Erythroblast (primary cell): ENCODE data around the gene PPP2R3B.
A peak's percentile ranks its signal among the peaks of the same experiment; 100 is the strongest.
"Not testable (repeated sequence)": the region's sequence is repeated elsewhere in the genome, so short reads cannot be mapped to it uniquely, and the experiment has no call there.

Experiments used
- DNase-seq, 2 experiments: peaks; one replicate each; lab custom pipeline; 2025; lab: John Stamatoyannopoulos, UW
- GATA1 ChIP-seq: IDR thresholded peaks from 2 replicates; pipeline ENCODE4 v1.6.1; 2011; ENCODE audit warnings: low read depth, mild to moderate bottlenecking, control low read depth, low read length, moderate library complexity
- POLR2A ChIP-seq: IDR thresholded peaks from 2 replicates; pipeline ENCODE4 v1.6.1; 2011; ENCODE audit warnings: mild to moderate bottlenecking, low read length

PPP2R3B gene, protein sequence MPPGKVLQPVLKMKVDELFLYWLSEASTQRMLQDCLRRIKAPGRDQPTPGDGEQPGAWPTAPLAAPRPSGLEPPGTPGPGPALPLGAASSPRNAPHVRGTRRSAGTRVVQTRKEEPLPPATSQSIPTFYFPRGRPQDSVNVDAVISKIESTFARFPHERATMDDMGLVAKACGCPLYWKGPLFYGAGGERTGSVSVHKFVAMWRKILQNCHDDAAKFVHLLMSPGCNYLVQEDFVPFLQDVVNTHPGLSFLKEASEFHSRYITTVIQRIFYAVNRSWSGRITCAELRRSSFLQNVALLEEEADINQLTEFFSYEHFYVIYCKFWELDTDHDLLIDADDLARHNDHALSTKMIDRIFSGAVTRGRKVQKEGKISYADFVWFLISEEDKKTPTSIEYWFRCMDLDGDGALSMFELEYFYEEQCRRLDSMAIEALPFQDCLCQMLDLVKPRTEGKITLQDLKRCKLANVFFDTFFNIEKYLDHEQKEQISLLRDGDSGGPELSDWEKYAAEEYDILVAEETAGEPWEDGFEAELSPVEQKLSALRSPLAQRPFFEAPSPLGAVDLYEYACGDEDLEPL

DNA sequence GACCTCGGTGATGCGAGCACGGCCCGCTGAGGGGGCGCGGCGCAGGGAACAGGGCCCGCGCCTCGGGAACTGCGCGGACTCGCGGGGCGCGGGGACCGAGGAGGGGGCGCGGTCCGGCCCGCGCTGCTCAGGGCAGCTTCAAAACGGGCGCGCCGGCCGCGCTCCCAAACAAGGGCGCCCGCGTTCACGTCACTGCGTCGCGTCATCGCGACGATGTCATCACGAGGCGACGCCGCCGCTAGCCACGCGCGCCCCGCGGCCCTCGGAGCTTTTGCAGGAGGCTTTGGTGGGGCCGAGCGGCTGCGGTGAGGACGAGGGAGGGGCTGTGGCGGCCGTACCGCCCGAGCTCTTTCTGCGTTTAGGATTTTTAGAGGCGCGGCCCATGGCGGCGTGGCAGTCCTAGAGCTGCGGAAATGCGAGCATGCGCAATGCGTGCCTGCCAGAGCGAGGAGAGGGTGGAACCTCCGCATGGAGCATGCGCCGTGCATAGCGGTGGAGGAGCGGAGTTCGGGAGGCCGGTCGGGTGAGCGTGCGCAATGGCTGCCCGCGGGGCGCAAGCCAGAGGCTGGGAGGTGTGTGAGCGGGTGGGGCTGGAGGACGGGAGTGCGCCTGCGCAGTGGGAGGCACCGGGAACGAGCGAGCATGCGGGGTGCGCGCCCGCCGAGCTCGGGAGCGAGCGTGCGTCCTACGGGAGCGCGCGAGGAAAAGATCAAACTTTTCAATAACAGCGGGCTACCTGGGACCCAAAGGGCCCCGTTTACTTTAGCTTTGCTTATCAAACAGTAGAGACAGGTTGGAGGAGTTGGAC lies at the start of gene PPP2R3B:
TSS of gene PPP2R3B (minus strand) at position 140 of the 808 bp plus-strand sequence. CDS start 216 bp downstream, outside the sequence.
- TF ChIP-seq POLR2A (peak; percentile 86), GATA1 (no peak)
- no peak for DNase-seq

DNA sequence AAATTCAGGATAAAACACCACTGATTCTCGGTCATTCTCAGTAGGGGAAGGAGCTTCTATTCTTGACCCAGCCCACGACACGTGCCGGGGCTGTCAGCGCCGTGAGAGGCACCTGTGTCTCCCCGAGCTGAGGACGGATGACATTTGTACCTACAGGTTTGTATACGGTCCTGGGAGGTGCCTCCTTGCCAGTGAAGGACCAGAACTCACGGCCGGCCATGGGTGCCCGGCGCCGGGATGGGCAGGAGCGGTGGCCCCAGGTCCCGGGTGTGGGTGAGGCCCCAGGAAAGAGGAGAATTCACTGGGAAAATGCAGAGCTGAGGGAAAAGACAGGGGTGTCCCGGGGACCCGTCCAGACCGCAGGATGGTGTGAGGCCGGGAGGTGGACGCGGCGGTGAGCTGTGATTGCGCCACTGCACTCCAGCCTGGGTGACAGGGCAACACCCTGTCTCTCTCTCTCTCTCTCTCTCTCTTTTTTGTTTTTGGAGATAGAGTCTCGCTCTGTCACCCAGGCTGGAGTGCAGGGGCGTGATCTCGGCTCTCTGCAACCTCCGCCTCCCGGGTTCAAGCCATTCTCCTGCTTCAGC lies 48.9 kb upstream of the PPP2R3B start:
- no peak for DNase-seq
- TF ChIP-seq POLR2A, result no peak
- TF ChIP-seq GATA1, result no peak

DNA sequence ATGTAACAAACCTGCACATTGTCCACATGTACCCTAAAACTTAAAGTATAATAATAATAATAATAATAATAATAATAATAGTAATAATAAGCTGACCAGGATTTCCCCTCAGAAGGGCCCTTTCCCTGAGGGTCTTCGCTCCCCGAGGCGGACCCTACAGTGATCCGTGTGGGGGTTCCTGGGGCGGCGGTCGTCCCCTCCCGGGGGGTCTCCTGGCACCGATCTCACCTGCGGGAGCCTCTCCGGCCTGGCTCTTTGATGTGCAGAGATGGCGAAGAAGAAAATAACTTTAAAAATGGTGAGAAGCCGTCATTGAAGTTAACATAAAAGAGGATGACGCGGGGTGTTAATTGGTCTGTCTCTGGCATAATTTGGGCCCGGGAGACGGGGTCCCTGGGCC lies 48.2 kb upstream of the PPP2R3B start:
- no peak for TF ChIP-seq GATA1
- TF ChIP-seq POLR2A, result no peak
- no peak for DNase-seq

DNA sequence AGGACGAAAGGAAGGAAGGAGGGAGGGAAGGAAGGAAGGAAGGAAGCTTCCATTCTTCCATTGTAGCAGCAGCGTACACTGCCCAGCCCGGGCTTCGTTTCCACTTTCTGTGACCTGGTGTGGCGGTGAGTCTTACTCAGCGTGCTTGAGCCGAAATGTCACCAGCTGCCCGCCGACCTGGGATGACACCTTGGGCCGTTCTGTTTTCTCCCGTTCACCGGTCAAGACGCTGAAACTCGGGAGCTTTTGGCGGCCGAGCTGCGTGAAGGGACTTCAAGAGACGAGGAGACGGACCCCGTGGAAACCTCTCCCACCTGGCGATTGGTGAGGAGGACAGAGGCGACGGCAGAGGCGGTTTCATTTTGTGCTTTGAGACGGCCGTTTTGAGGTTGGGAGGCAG lies 47.1 kb upstream of the PPP2R3B start:
- TF ChIP-seq POLR2A (no peak), GATA1 (no peak)
- DNase-seq, result no peak

DNA sequence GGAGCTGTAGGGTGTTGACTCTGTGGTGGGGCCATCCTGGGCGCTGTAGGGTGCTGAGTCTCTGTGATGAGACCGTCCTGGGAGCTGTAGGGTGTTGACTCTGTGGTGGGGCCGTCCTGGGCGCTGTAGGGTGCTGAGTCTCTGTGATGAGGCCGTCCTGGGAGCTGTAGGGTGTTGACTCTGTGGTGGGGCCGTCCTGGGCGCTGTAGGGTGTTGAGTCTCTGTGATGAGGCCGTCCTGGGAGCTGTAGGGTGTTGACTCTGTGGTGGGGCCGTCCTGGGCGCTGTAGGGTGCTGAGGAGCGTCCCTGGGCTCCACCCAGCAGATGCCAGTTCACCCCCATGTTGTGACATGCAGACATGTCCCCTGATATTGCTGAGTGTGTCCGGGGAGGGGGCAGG lies 46.0 kb upstream of the PPP2R3B start:
- DNase-seq, result not testable (repeated sequence)

DNA sequence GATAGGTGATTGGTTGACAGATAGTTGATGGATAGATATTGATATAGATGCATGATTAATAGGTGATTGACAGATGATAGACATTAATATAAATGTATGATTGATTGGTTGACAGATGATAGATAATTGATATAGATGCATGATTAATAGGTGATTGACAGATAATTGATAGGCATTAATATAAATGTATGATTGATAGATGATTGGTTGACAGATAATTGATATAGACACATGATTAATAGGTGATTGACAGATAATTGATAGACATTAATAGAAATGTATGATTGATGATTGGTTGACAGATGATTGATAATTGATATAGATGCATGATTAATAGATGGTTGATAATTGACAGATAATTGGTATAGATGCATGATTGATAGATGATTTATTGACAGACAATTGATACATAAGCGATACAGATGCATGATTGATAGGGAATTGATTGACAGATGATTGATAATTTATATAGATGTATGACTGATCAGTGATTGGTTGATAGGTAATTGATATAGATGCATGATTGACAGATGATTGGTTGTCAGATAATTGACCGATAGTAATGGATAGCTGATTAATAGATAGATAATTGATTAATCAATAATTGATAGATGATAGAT lies 44.9 kb upstream of the PPP2R3B start:
- TF ChIP-seq POLR2A (no peak), GATA1 (no peak)
- no peak for DNase-seq

DNA sequence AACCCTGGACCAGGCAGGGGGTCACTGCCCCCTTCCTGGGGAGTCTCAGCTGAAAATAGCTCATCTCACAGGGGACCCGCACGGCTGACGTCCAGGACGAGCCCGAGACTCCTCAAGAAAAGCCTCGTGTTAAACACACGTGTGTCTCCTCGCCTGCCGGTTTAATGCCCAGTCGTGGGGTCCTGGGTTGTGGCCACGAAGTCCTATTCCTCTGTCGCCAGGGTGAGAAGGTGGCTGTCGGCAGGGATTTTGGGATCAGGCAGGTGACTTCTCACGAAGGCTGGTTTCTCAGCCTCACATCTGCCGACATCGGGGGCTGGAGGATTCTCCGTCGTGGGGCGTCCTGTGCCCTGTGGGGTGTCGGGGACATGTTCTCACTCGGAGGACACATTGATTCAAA lies 44.3 kb upstream of the PPP2R3B start:
- no peak for DNase-seq

DNA sequence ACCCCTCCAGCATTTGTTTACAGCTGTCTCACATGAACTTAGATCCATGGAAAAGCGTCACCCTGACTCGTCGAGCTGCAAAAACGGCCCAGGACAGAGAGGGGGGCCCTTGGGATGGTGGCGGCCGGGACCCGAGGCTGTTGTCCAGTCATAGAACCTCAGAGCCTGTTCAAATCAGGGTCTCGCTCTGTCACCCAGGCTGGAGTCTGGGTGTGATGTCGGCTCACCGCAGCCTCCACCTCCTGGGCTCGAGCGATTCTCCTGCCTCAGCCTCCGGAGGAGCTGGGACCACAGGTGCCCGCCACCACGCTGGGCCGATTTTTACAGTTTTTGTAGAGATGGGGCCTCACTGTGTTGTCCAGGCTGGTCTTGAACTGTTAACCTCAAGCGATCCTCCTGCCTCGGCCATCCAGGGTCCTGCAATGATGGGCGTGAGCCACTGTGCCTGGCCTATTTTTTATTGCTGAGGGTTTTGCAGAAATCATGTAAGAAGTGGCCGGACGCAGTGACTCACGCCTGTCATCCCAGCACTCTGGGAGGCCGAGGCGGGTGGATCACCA lies 42.6 kb upstream of the PPP2R3B start:
- DNase-seq, result no peak

More for the DNA sequence above, 44.3 kb upstream of the PPP2R3B start:
- no peak for TF ChIP-seq POLR2A
- TF ChIP-seq GATA1, result no peak

DNA sequence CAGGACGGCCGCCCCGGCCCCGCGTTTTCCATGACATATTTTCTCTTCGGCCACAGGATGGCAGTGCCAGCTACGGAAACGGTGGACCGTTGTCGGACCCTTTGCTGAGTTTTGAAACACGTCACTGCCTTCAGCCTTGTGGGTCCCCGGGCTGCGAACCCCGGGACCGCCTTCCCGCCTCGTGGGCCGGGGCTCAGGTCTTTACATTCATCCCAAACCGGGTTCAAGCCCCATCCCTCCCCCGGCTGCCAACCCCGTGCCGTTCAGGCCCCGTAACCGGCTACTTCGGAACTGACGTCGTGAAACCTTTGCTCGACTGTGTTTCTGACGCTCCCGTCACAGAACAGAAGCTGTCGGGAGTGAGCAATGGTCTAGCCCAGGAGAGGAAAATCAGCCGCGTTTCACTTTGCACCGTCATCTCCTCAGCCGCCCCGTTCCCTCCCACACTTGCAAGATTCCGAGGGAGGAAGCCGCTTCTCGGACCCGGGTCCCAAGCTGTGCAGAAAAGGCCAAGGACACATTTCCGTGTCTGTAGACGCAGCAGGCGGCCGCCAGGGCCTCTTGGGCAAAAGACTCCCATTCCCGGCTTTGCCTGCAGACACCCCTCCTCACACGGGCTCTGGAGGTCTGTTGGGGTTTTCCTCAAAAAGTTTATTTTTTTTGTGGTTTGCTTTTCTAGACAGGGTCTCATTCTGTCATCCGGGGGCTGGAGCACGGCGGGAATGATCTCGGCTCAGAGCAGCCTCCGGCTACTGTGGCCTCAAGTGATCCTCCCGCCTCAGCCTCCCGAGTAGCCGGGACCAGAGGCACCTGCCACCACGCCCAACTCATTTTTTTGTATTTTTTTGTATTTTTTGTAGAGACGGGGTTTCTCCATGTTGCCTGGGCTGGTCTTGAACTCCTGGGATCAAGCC lies 41.4 kb upstream of the PPP2R3B start:
- DNase-seq, result no peak
- no peak for TF ChIP-seq GATA1
- no peak for TF ChIP-seq POLR2A

More for the DNA sequence above, 42.6 kb upstream of the PPP2R3B start:
- TF ChIP-seq GATA1 (no peak), POLR2A (no peak)

DNA sequence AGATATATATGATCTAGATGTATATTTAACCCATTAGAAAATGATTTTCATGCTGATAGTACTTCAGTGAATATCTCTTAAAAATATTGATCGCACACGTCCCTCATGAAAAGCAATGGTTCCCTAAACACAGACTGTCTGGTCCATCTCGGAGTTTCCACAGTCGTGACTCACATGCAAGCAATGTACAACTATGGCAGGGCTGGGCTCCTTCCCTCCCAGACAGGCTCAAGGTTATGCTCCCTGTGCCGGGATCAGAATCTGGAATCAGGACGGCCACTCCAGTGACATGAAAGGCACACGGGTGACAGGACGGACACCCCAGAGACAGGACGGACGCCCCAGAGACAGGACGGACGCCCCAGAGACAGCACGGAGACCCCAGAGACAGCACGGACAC lies 40.2 kb upstream of the PPP2R3B start:
- DNase-seq, result no peak
- TF ChIP-seq POLR2A (no peak), GATA1 (no peak)

DNA sequence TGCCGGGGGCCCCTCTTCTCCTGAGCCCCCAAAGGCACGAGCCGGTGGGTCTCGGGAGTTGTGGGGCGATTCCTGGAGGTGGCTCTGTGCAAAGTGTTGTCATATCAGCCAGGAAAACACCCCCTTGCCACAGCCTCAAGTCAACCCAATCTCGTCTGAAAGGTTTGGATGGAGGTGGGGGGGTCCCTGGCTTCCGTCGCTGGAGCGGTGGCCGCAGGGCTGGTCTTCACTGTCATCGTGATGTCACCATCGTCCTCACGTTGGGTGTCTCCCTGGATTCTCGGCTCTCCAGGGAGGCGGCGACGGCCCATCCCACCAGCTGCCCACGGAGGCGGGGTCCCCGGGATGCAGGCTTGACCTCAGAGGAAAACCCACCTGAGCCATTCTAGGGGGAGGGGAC lies 38.3 kb upstream of the PPP2R3B start:
- no peak for TF ChIP-seq POLR2A
- no peak for TF ChIP-seq GATA1
- DNase-seq, result no peak
